Endothelial cell of umbilical vein (primary cell): ENCODE results near the gene CEACAM7. TPM values are rescaled to one million over a fixed set of nuclear protein-coding genes. Genes with fewer than 3 reads are reported as not detected.

Source experiments
- BruUV-seq: library from RNA; stranded (reverse); fragments of 400-500 nt; replicated peaks from 2 replicates; lab custom pipeline; 2021; lab: Mats Ljungman, UMichigan
- CTCF ChIA-PET: fragments of 300-600, 350-600 bp; sonication (Branson Sonifier 250); formaldehyde crosslinking; loops from one replicate; lab custom pipeline; 2021; ENCODE audit warnings: antibody characterized with exemption, inconsistent platforms; lab: Charles Lee
- POLR2A ChIA-PET: fragments of 300-600, 350-600 bp; sonication (Branson Sonifier 250); formaldehyde crosslinking; loops from one replicate; lab custom pipeline; 2021; ENCODE audit warnings: antibody characterized with exemption, inconsistent platforms; lab: Charles Lee
- DNase-seq: peaks from one replicate; pipeline ENCODE4 v3.0.0-alpha.2; 2011; ENCODE audit warnings: low read depth, low spot score
- FAIRE-seq: peaks from 2 replicates; lab custom pipeline; 2011; peaks lifted over from hg19 to GRCh38; lab: Jason Lieb, UNC
- H2AFZ ChIP-seq: 2 replicates; pipeline ENCODE4 v1.6.0; 2012; ENCODE audit warnings: low read depth, low read length, control low read depth, inconsistent platforms
- H3K27ac ChIP-seq: 2 replicates; pipeline ENCODE4 v1.5.1; 2011; ENCODE audit warnings: low read depth, mild to moderate bottlenecking, control low read depth, low read length, moderate library complexity; ENCODE audit not compliant: insufficient read depth
- H3K27me3 ChIP-seq, 2 experiments: 2 replicates each; pipeline versions ENCODE4 v1.6.0 to v1.6.1; 2011; ENCODE audit warnings: low read length in 2 of 2, mixed read lengths in 1 of 2; ENCODE audit not compliant: control insufficient read depth in 2 of 2, insufficient read depth in 2 of 2
- H3K36me3 ChIP-seq, 2 experiments: 2 replicates in 1 of 2; 3 replicates in 1 of 2; pipeline ENCODE4 v1.5.1; 2011; ENCODE audit warnings: low read length in 2 of 2, mild to moderate bottlenecking in 1 of 2, moderate library complexity in 1 of 2; ENCODE audit not compliant: control insufficient read depth in 2 of 2, insufficient read depth in 2 of 2; ENCODE audit errors: extremely low read depth in 1 of 2
- H3K4me1 ChIP-seq: 3 replicates; pipeline ENCODE4 v1.5.1; 2011; ENCODE audit warnings: mild to moderate bottlenecking, low read length; ENCODE audit not compliant: control insufficient read depth, insufficient read depth; ENCODE audit errors: extremely low read depth
- H3K4me2 ChIP-seq: 2 replicates; pipeline ENCODE4 v1.6.1; 2011; ENCODE audit warnings: low read length, control low read depth, mixed read lengths; ENCODE audit not compliant: insufficient read depth
- H3K4me3 ChIP-seq, 3 experiments: fragments of 200-600 bp in 1 of 3; sonication (generic), shearing (Covaris generic) in 1 of 3; replicated peaks in 1 of 3; 2 replicates each; pipeline ENCODE4 v1.5.1; 2011 to 2016; ENCODE audit warnings: control low read depth in 3 of 3, low read length in 3 of 3, mild to moderate bottlenecking in 2 of 3, inconsistent platforms in 1 of 3, low read depth in 1 of 3, moderate library complexity in 1 of 3; ENCODE audit not compliant: insufficient read depth in 1 of 3
- H3K79me2 ChIP-seq: 2 replicates; pipeline ENCODE4 v1.6.0; 2012; ENCODE audit warnings: low read length, inconsistent platforms; ENCODE audit not compliant: control insufficient read depth, insufficient read depth
- H3K9ac ChIP-seq: replicated peaks from 2 replicates; pipeline ENCODE3; 2011; ENCODE audit warnings: low read length, control low read depth; ENCODE audit not compliant: insufficient read depth; ENCODE audit errors: extremely low read depth
- H3K9me1 ChIP-seq: replicated peaks from 3 replicates; pipeline ENCODE4 v1.6.0; 2011; ENCODE audit warnings: mild to moderate bottlenecking, low read length; ENCODE audit not compliant: control insufficient read depth, insufficient read depth; ENCODE audit errors: extremely low read depth
- H3K9me3 ChIP-seq: replicated peaks from 2 replicates; pipeline ENCODE4 v1.5.1; 2012; ENCODE audit warnings: low read length, inconsistent platforms; ENCODE audit not compliant: control insufficient read depth, insufficient read depth
- H4K20me1 ChIP-seq: replicated peaks from 2 replicates; pipeline ENCODE3; 2011; ENCODE audit warnings: mild to moderate bottlenecking, low read length; ENCODE audit not compliant: control insufficient read depth, insufficient read depth; ENCODE audit errors: extremely low read depth
- CTCF ChIP-seq, 2 donors: IDR thresholded peaks; 1 replicate in 1 of 2; 2 replicates in 1 of 2; pipeline ENCODE4 v1.5.1; 2011; ENCODE audit warnings: low read length in 2 of 2, mild to moderate bottlenecking in 2 of 2, moderate library complexity in 2 of 2, control low read depth in 1 of 2, inconsistent platforms in 1 of 2, low read depth in 1 of 2; ENCODE audit not compliant: insufficient read depth in 1 of 2; ENCODE audit errors: extremely low read depth in 1 of 2
- EZH2 ChIP-seq: IDR thresholded peaks from 2 replicates; pipeline ENCODE4 v1.6.1; 2012; ENCODE audit warnings: borderline replicate concordance, low read depth, mild to moderate bottlenecking, moderate library complexity, low read length, inconsistent platforms; ENCODE audit not compliant: severe bottlenecking
- FOS ChIP-seq: IDR thresholded peaks from 2 replicates; pipeline ENCODE4 v1.6.1; 2011; ENCODE audit warnings: mild to moderate bottlenecking, low read length, moderate library complexity, borderline replicate concordance; ENCODE audit not compliant: insufficient read depth
- GATA2 ChIP-seq: IDR thresholded peaks from 2 replicates; pipeline ENCODE4 v1.7.0; 2011; ENCODE audit warnings: low read depth, mild to moderate bottlenecking, moderate library complexity, mixed read lengths, low read length; ENCODE audit not compliant: insufficient read length, insufficient read depth
- JUN ChIP-seq: IDR thresholded peaks from 2 replicates; pipeline ENCODE4 v1.6.1; 2011; ENCODE audit warnings: borderline replicate concordance, low read depth; ENCODE audit not compliant: insufficient read length, insufficient read depth
- MAX ChIP-seq: IDR thresholded peaks from 2 replicates; pipeline ENCODE4 v1.6.1; 2011; ENCODE audit not compliant: insufficient read depth, insufficient read length
- MYC ChIP-seq: IDR thresholded peaks from one replicate; pipeline ENCODE4 v1.6.1; 2011; ENCODE audit warnings: mild to moderate bottlenecking, low read depth, low read length
- POLR2A ChIP-seq: IDR thresholded peaks from 2 replicates; pipeline ENCODE4 v1.6.1; 2012; ENCODE audit warnings: low read depth, mild to moderate bottlenecking, control low read depth, low read length
- POLR2AphosphoS5 ChIP-seq: IDR thresholded peaks from 2 replicates; pipeline ENCODE4 v1.6.1; 2012; ENCODE audit warnings: low read depth, mild to moderate bottlenecking, control low read depth, low read length, moderate library complexity; ENCODE audit not compliant: insufficient read depth
- dilution Hi-C: fragments of 300-500 bp; cut with MboI; formaldehyde crosslinking; loops from one replicate; pipeline ENCODE4 v1.15.0; 2019; ENCODE audit warnings: low sequenced_read_pairs; ENCODE audit not compliant: extremely low pct_ligation_motif_present
- intact Hi-C: fragments of 100-400 bp; cut with micrococcal nuclease; formaldehyde crosslinking; loops from one replicate; pipeline ENCODE4 v1.10.0; 2022
- polyA plus RNA-seq, 4 experiments: library from polyadenylated mRNA; depleted of rRNA in 3 of 4; stranded (reverse) in 3 of 4; unstranded in 1 of 4; fragments of >200 nt; gene quantifications; 2 replicates each; pipeline versions ENCODE4 v1.2.1 to v1.2.3, GENCODE V29; 2011 to 2012; ENCODE audit warnings: missing spikeins in 1 of 4
- total RNA-seq: library from RNA; stranded (reverse); gene quantifications from 2 replicates; pipeline ENCODE4 v1.2.3, GENCODE V29; 2021

The CEACAM7 gene
- total and polyA plus RNA-seq, 2 donors (not counting 3 experiments of a cell fraction or from before 2014, with no cell fraction given): 0.03 TPM; not detected in 1

GRCh38 chr19:41689993-41690800, 2.1 kb upstream of the CEACAM7 start:
- no peak overlapping the region for H2AFZ ChIP-seq
- TF ChIP-seq JUN (no peak), GATA2 (no peak), POLR2AphosphoS5 (no peak), POLR2A (no peak), MYC (no peak), MAX (no peak), CTCF (IDR thresholded peaks at IDR 0.05; ENCODE audit: extremely low read depth in 1 of 2, insufficient read depth in 1 of 2, low read depth in 1 of 2, low read length in 2 of 2) (no peak), EZH2 (no peak), FOS (no peak)
- intact Hi-C loops (loop anchor here (2.0 kb wide), 1 partner anchor 47 kb away; no protein-coding TSS in a partner anchor), dilution Hi-C loops (no loop called here)
- no peak overlapping the region for H3K4me3 ChIP-seq
- ChIA-PET CTCF (interaction anchor here (1.2 to 3.3 kb wide), 5 partner anchors 17 to 143 kb away, joined by 3 to 45 read pairs (median 6); no protein-coding TSS in a partner anchor), POLR2A (no interaction called here)
- no peaks in the 10 kb centered on the region for H3K79me2 ChIP-seq
- H3K27ac ChIP-seq: no peak overlapping the region
- H3K9me1 ChIP-seq: no peaks in the 10 kb centered on the region
- no peaks in the 10 kb centered on the region for H3K4me1 ChIP-seq
- no peak for FAIRE-seq
- no peaks in the 10 kb centered on the region for H3K36me3 ChIP-seq
- no TSS peak for BruUV-seq
- H4K20me1 ChIP-seq: no peaks in the 10 kb centered on the region
- DNase-seq: no peak
- H3K9ac ChIP-seq: no peak overlapping the region
- H3K4me2 ChIP-seq: no peak overlapping the region
- peaks cover 0 to 2% of the 10 kb centered on the region in 2 experiments for H3K27me3 ChIP-seq
- H3K9me3 ChIP-seq: no peaks in the 10 kb centered on the region
